Choroid plexus epithelial cell (primary cell): ENCODE measurements around the gene NXT1.

Experiments used
- DNase-seq: peaks from one replicate; pipeline ENCODE4 v3.0.0-alpha.2; 2010; ENCODE audit warnings: low read depth
- H3K4me3 ChIP-seq: 2 replicates; pipeline ENCODE4 v1.5.1; 2011; ENCODE audit warnings: low read depth, mild to moderate bottlenecking, control low read depth, low read length, moderate library complexity
- TF ChIP-seq, protein P1 (sequence below): conservative IDR thresholded peaks from 2 replicates; pipeline ENCODE4 v1.5.1; 2011; ENCODE audit warnings: low read depth, mild to moderate bottlenecking, control low read depth, inconsistent platforms, low read length, moderate library complexity

The NXT1 gene

DNA sequence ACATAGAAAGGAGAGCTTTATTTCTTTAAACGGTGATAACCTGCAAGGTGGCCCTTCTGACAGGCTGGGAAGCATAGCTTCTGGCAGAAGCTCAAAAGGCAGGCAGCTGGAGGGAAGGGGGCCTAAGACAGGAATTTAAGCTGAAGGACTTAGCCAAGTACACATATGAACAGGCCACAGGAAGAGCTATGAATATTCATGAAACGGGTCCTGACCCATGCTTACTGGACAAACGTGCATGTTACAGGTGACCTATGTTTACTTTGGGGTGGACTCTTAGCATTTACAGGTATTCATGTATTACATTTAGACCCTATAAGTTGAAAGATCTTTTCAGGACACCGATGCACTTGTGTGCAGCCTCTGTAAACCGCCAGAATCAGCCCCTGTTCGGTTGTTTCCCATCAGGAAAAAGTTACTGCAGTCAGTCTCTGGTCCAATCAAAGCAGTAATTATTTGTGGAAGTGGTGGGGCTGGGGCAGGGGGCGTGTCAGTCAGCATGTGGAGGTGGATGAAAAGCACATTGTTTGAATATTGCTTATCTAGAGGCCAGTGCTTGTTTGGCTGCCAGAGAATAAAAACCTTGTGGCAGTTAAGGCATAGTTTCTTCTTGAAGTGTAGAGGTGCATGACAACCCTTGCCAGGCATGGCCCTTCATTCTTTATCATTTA, 8.5 kb downstream of the NXT1 start:
- no peak for DNase-seq
- TF ChIP-seq, protein P1, sequence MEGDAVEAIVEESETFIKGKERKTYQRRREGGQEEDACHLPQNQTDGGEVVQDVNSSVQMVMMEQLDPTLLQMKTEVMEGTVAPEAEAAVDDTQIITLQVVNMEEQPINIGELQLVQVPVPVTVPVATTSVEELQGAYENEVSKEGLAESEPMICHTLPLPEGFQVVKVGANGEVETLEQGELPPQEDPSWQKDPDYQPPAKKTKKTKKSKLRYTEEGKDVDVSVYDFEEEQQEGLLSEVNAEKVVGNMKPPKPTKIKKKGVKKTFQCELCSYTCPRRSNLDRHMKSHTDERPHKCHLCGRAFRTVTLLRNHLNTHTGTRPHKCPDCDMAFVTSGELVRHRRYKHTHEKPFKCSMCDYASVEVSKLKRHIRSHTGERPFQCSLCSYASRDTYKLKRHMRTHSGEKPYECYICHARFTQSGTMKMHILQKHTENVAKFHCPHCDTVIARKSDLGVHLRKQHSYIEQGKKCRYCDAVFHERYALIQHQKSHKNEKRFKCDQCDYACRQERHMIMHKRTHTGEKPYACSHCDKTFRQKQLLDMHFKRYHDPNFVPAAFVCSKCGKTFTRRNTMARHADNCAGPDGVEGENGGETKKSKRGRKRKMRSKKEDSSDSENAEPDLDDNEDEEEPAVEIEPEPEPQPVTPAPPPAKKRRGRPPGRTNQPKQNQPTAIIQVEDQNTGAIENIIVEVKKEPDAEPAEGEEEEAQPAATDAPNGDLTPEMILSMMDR: no peak
- no peak overlapping the region for H3K4me3 ChIP-seq

GRCh38 chr20:23360531-23360930, 9.9 kb downstream of the NXT1 start:
- TF ChIP-seq, protein P1: no peak
- no peak for DNase-seq
- no peak overlapping the region for H3K4me3 ChIP-seq

- TF ChIP-seq, protein P1: no peak
- H3K4me3 ChIP-seq: peak overlapping the region; percentile 78
- DNase-seq: peak; percentile 55
Measured at GRCh38 chr20:23361119-23361475, 10.5 kb downstream of the NXT1 start.

GRCh38 chr20:23361476-23362391, 11.1 kb downstream of the NXT1 start, which contains the start of gene GZF1:
TSS of gene GZF1 (plus strand) at chr20:23362182. CDS start at chr20:23364384, 2,202 bp downstream.
- peak; percentile 99 for DNase-seq
- TF ChIP-seq, protein P1: no peak
- H3K4me3 ChIP-seq: peak within 1 kb of the TSS; percentile 82

- peak overlapping the region; percentile 82 for H3K4me3 ChIP-seq
- DNase-seq: peak; percentile 47
- TF ChIP-seq, protein P1: no peak
Measured at GRCh38 chr20:23362392-23363256, 12.0 kb downstream of the NXT1 start.

- peak overlapping the region; percentile 82 for H3K4me3 ChIP-seq
- DNase-seq: no peak
- TF ChIP-seq, protein P1: no peak
Measured at GRCh38 chr20:23363257-23363649, 12.7 kb downstream of the NXT1 start.
